NCI-H187 (cell line): ENCODE measurements around the gene TMEM170A.
"Not testable (repeated sequence)": the region's sequence is repeated elsewhere in the genome, so short reads cannot be mapped to it uniquely, and the experiment has no call there.

Source experiments
- DNase-seq, 2 experiments: peaks; one replicate each; lab custom pipeline; 2025; lab: John Stamatoyannopoulos, UW

The TMEM170A gene, protein sequence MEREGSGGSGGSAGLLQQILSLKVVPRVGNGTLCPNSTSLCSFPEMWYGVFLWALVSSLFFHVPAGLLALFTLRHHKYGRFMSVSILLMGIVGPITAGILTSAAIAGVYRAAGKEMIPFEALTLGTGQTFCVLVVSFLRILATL

GRCh38 chr16:75464122-75464918, at the start of gene TMEM170A:
TMEM170A (minus strand) TSS chr16:75464689; CDS start chr16:75464600, 89 bp downstream.
- peak; percentile 88 to 92 for DNase-seq

DNA sequence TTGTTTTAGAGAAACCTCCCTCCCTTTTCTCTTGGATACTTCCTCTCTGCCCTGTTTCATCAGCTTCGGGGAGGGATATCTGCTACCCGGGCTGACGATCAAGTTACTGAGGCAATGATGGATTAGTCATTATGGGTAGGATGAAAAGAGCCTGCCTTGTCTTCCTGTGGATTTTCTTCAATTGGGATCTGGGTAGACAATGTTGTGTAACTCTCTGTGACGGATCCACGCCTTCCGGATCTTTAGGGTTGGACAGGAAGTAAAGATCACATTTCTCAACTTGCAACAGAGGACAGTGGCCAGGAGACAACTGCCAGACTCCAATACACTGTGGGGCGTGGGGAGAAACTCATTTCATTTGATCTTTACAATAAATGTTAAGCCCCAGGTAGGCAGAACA, 42.1 kb upstream of the TMEM170A start:
- no peak for DNase-seq

- no peak for DNase-seq
Observed at GRCh38 chr16:75506107-75506506, 41.6 kb upstream of the TMEM170A start.

DNA sequence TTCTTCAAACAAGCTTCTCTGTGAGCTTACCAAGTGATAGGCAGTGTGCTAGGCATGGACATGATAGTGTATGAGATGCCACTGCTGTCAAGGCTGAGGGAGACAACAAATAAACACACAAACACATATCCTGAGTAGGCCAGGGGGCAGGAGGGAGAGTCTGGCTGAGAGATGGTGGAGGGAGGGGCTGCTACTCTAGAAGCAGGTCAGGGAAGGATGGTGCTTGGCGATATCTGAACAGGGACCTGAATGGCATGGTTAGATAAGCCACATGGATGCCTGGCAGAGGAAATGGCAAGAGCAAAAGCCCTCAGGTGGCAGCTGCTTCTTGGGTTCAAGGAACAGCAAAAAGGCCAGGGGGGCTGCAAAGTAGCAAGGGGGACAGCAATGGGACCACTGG, 39.3 kb upstream of the TMEM170A start:
- DNase-seq = no peak

DNA sequence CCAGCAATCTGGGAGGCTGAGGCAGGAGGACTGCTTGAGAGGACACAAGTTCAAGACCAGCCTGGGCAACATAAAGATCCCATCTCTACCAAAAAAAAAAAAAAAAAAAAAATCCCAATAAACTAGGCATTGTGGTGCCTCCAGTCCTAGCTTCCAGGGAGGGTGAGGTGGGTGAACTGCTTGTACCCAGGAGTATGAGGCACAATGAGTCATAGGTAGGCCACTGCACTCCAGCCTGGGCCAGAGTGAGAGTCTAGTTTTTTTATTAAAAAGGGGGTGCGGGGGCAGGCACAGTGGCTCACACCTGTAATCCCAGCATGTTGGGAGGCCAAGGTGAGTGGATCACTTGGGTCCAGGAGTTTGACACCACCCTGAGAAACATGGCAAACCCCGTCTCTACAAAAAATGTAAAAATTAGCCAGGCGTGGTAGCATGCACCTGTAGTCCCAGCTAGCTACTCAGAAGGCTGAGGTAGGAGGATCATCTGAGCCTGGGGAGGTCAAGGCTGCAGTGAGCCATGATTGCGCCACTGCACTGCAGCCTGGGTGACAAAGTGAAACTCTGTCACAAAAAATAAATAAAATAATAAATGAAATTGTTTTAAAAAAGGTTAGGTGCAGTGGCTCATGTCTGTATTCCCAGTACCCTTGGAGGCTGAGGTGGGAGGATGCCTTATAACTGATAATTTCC, 38.6 kb upstream of the TMEM170A start:
- DNase-seq = no peak

- DNase-seq = not testable (repeated sequence)
Observed at GRCh38 chr16:75501820-75502219, 37.3 kb upstream of the TMEM170A start.

- DNase-seq = no peak
Observed at GRCh38 chr16:75501359-75501758, 36.9 kb upstream of the TMEM170A start.

- not testable (repeated sequence) for DNase-seq
Observed at GRCh38 chr16:75498605-75499322, 34.3 kb upstream of the TMEM170A start.

GRCh38 chr16:75497558-75497957, 33.1 kb upstream of the TMEM170A start:
- DNase-seq = no peak

GRCh38 chr16:75495076-75495674, 30.7 kb upstream of the TMEM170A start, which contains the start of gene CHST6:
CHST6 (minus strand) TSS chr16:75495441; CDS start chr16:75479828, 15,613 bp downstream.
- DNase-seq = no peak

DNA sequence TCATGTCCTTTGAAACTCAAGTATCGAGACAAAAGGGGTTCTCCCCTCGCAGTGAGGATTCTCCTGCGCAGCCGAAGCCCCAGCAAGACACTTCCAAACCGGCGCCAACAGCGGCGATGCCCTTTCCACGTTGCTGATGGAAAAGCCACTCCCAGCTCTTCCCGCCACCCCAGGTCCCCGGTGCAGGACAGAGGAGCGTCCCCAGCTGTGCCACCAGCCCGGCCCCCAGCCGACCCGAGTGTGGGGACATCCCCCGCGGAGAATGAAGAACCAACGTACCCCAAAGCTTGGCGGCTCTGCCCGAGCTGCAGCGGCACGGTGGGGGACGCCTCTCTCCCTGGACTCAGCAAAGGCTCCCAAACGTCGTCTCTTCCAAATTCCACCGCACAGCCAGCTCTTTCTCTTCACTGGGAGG, 30.2 kb upstream of the TMEM170A start:
- DNase-seq = no peak

GRCh38 chr16:75494184-75494583, 29.7 kb upstream of the TMEM170A start:
- no peak for DNase-seq

- DNase-seq = peak in 1 of 2 experiments; percentile 31
Observed at GRCh38 chr16:75491876-75492275, 27.4 kb upstream of the TMEM170A start.

- DNase-seq = no peak
Observed at GRCh38 chr16:75488322-75488721, 23.8 kb upstream of the TMEM170A start.

DNA sequence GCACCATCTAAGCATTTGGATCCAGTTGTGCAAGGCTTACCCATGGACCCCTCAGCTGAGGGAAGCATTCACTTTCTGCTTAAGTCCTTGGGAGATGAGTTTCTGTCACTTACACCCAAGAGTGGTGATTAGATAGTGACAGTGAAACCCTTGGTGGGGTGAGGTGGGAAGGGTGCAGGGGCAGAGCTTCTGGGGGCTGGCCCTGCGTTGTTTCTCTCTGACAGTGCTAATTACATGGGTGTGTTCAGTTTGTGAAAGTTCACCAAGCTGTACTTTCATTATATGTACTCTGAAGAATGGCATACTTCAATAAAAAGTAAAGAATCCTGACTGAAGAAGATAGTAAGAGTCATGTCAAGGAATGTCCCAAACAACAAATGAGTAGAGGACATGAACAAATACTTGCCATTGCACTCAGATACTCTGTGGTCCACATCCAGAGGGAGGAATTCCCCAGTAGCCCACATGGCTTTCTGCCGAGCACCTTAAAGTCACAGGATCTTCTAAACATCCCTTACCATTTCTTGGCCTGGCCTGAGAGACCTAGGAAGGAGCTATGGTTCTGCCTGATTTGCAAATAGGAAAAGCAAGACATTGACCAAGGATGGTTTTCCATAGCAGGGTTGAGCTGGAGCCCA, 22.3 kb upstream of the TMEM170A start:
- DNase-seq = no peak

DNA sequence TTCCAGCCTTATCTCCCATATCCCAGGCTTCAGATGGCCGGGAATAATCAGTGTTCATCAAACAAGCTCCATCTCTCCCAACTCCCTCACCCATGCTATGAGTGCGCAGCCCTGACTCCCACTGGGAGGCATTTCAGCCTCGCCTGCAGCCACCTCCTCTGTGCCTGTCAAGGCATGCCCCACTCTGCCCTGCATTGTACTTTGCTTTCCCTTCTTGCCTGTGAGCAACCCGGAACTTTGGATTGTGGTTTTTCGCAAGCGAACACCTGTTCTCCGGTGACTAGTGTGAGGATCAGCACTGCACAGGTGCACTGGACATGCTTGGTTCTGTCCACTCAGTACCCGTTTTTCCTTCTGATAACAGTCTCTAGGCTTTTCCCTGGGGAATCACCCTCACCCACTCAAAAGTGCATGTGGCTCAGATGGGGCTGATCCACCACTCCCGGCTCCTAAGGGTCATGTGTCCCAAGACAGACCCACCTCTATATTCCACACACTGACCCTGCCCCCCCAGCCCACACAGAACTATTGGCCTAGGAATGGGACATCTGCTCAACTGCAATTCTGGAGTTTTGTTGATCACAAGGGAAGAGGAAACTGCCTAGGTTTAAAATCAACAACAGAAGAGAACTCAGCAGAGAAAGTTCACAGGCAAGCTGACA, 21.7 kb upstream of the TMEM170A start:
- peak; percentile 26 to 59 for DNase-seq

- no peak for DNase-seq
Observed at GRCh38 chr16:75485230-75486013, 20.9 kb upstream of the TMEM170A start.

DNA sequence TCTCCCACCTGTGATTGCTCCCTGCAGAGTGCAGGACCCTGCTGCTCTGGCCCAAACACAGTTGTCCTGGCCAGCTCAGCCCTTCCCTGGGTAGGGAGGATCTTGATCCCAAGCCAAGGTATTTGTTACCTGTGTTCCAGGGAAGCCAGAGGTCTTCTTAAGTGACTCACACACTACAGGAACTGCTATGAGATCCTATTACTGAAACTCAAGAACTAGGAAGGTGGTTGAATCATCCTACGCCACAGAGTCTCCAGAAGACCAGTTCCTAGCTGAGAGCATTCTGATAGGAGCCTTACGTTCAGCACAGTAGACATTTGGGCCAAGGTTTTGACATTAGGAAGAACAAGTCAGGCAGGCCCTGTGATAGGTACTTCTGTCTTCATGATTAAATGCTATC, 18.7 kb upstream of the TMEM170A start:
- DNase-seq = no peak

- DNase-seq = peak in 1 of 2 experiments; percentile 9
Observed at GRCh38 chr16:75482434-75483205, 18.1 kb upstream of the TMEM170A start.
